NCI-H2081 (cell line): ENCODE measurements around the gene TMEM221.

Source experiments
- DNase-seq, 2 experiments: peaks; one replicate each; lab custom pipeline; 2025; lab: John Stamatoyannopoulos, UW

TMEM221 gene

GRCh38 chr19:17405250-17406045, 43.0 kb downstream of the TMEM221 start, which contains the start of gene BST2:
Gene BST2, minus strand, starts transcription at chr19:17405630. Its CDS starts 55 bp downstream, at chr19:17405575.
- DNase-seq = no peak

GRCh38 chr19:17404621-17405249, 43.7 kb downstream of the TMEM221 start:
- DNase-seq = no peak

- DNase-seq = no peak
These were observed 44.5 kb downstream of the TMEM221 start for GRCh38 chr19:17404015-17404414.

GRCh38 chr19:17402982-17403855, 45.2 kb downstream of the TMEM221 start:
- DNase-seq = no peak

- no peak for DNase-seq
These were observed 46.8 kb downstream of the TMEM221 start for GRCh38 chr19:17401628-17402027.

- no peak for DNase-seq
These were observed 49.5 kb downstream of the TMEM221 start for GRCh38 chr19:17398902-17399527.

GRCh38 chr19:17394891-17395415, 53.5 kb downstream of the TMEM221 start:
- DNase-seq = peak in 1 of 2 experiments; percentile 3

GRCh38 chr19:17393914-17394313, 54.6 kb downstream of the TMEM221 start, which contains the start of gene CCDC194:
Gene CCDC194, minus strand, starts transcription at chr19:17394196. Its CDS starts 38 bp downstream, at chr19:17394158.
- DNase-seq = no peak

GRCh38 chr19:17393002-17393401, 55.5 kb downstream of the TMEM221 start:
- DNase-seq = no peak

- DNase-seq = no peak
These were observed 56.9 kb downstream of the TMEM221 start for GRCh38 chr19:17391371-17392151.

- peak; percentile 90 to 92 for DNase-seq
These were observed 57.6 kb downstream of the TMEM221 start for GRCh38 chr19:17390665-17391370.

GRCh38 chr19:17389957-17390664, 58.4 kb downstream of the TMEM221 start:
- DNase-seq = no peak

- DNase-seq = no peak
These were observed 59.2 kb downstream of the TMEM221 start for GRCh38 chr19:17389288-17389687.

GRCh38 chr19:17385878-17386611, 62.4 kb downstream of the TMEM221 start:
- peak; percentile 10 to 22 for DNase-seq
